HEK293T (cell line): ENCODE measurements around the gene RNF207.

Source experiments
- CTCF ChIA-PET: fragments of 350-600 bp; formaldehyde crosslinking; extraction: SDS; loops from one replicate; lab custom pipeline; 2021; ENCODE audit warnings: antibody characterized with exemption, inconsistent platforms; lab: Yijun Ruan, JAX
- POLR2A ChIA-PET: fragments of 350-600 bp; formaldehyde crosslinking; extraction: SDS; loops from one replicate; lab custom pipeline; 2020; ENCODE audit warnings: antibody characterized with exemption, inconsistent platforms; lab: Yijun Ruan, JAX
- DNase-seq: peaks from one replicate; pipeline ENCODE4 v3.0.0; 2012; ENCODE audit warnings: mixed read lengths; ENCODE audit errors: extremely low spot score
- ARNT ChIP-seq: fragments of 450-650 bp; IDR thresholded peaks from 2 replicates; pipeline ENCODE4 v1.6.1; 2017; ENCODE audit warnings: mild to moderate bottlenecking
- BHLHE40 ChIP-seq: fragments of 450-650 bp; IDR thresholded peaks from 2 replicates; pipeline ENCODE4 v1.6.1; 2016; ENCODE audit warnings: mild to moderate bottlenecking, moderate library complexity, borderline replicate concordance
- CTBP1 ChIP-seq: fragments of 450-650 bp; IDR thresholded peaks from 2 replicates; pipeline ENCODE4 v1.6.1; 2016; ENCODE audit warnings: borderline replicate concordance
- ELF4 ChIP-seq: fragments of 450-650 bp; IDR thresholded peaks from 2 replicates; pipeline ENCODE4 v1.6.1; 2017; ENCODE audit warnings: antibody characterized with exemption
- FOXA1 ChIP-seq: fragments of 450-650 bp; IDR thresholded peaks from 2 replicates; pipeline ENCODE4 v1.6.1; 2016; ENCODE audit warnings: mild to moderate bottlenecking
- FOXK2 ChIP-seq: fragments of 450-650 bp; IDR thresholded peaks from 2 replicates; pipeline ENCODE4 v1.6.1; 2016; ENCODE audit warnings: mild to moderate bottlenecking
- FOXM1 ChIP-seq: fragments of 450-650 bp; IDR thresholded peaks from 2 replicates; pipeline ENCODE4 v1.6.1; 2017; ENCODE audit warnings: mild to moderate bottlenecking, borderline replicate concordance
- HDGF ChIP-seq: fragments of 450-650 bp; IDR thresholded peaks from 2 replicates; pipeline ENCODE4 v1.6.1; 2017; ENCODE audit warnings: antibody characterized with exemption, borderline replicate concordance
- L3MBTL2 ChIP-seq: fragments of 450-650 bp; conservative IDR thresholded peaks from 2 replicates; pipeline ENCODE4 v1.6.1; 2016; ENCODE audit warnings: mild to moderate bottlenecking
- LEF1 ChIP-seq: fragments of 450-650 bp; IDR thresholded peaks from 2 replicates; pipeline ENCODE4 v1.6.1; 2017; ENCODE audit warnings: mild to moderate bottlenecking, borderline replicate concordance
- NFRKB ChIP-seq: fragments of 450-650 bp; IDR thresholded peaks from 2 replicates; pipeline ENCODE4 v1.6.1; 2016; ENCODE audit warnings: mild to moderate bottlenecking, moderate library complexity
- PKNOX1 ChIP-seq: fragments of 450-650 bp; IDR thresholded peaks from 2 replicates; pipeline ENCODE4 v1.6.1; 2016
- SP1 ChIP-seq: fragments of 450-650 bp; IDR thresholded peaks from 2 replicates; pipeline ENCODE4 v1.6.1; 2017
- SUZ12 ChIP-seq: fragments of 450-650 bp; IDR thresholded peaks from 2 replicates; pipeline ENCODE4 v1.6.1; 2016; ENCODE audit warnings: mild to moderate bottlenecking
- TARDBP ChIP-seq: fragments of 450-650 bp; IDR thresholded peaks from 2 replicates; pipeline ENCODE4 v1.6.1; 2016
- ZNF384 ChIP-seq: fragments of 450-650 bp; IDR thresholded peaks from 2 replicates; pipeline ENCODE4 v1.6.1; 2016

RNF207 gene

GRCh38 chr1:6198646-6199297, 7.1 kb upstream of the RNF207 start:
- ChIA-PET POLR2A (interaction anchor here (1.0 to 2.1 kb wide), 6 partner anchors 9 to 166 kb away, joined by 3 to 11 read pairs (median 3); partner anchors contain the start of gene ICMT), CTCF (interaction anchor here (0.6 to 1.3 kb wide), 2 partner anchors 13 to 221 kb away, joined by 3 to 5 read pairs; no protein-coding TSS in a partner anchor)
- TF ChIP-seq ARNT (no peak), ELF4 (no peak), HDGF (no peak), CTBP1 (no peak), NFRKB (no peak), TARDBP (no peak), FOXA1 (no peak), SUZ12 (no peak), FOXM1 (no peak)
- DNase-seq = no peak

- TF ChIP-seq TARDBP (no peak), SP1 (no peak), L3MBTL2 (peak; percentile 85), FOXK2 (no peak), ELF4 (peak; percentile 46; the same call in 1 of the 2 replicates), HDGF (no peak), NFRKB (no peak; the same call in 1 of the 2 replicates), FOXM1 (peak; percentile 62; the same call in 1 of the 2 replicates), PKNOX1 (no peak), SUZ12 (no peak)
- peak; percentile 92 for DNase-seq
- POLR2A ChIA-PET = interaction anchor here (0.9 to 2.1 kb wide), 6 partner anchors 10 to 167 kb away, joined by 3 to 11 read pairs (median 3); no protein-coding TSS in a partner anchor
- CTCF ChIA-PET = interaction anchor here (0.9 to 1.3 kb wide), 2 partner anchors 7 to 14 kb away, joined by 4 to 5 read pairs; no protein-coding TSS in a partner anchor
These were observed 6.4 kb upstream of the RNF207 start, which contains the start of gene RPL22 for GRCh38 chr1:6199298-6200187. RPL22 (minus strand) TSS chr1:6199595; CDS start chr1:6199573, 22 bp downstream.

- ChIA-PET CTCF (interaction anchor here (0.9 kb wide), 1 partner anchor 8 kb away, joined by 4 read pairs; no protein-coding TSS in a partner anchor), POLR2A (interaction anchor here (0.9 to 2.1 kb wide), 4 partner anchors 10 to 18 kb away, joined by 3 to 10 read pairs (median 3); no protein-coding TSS in a partner anchor)
- no peak for TF ChIP-seq LEF1
- TF ChIP-seq NFRKB = no peak
- no peak for TF ChIP-seq PKNOX1
- no peak for TF ChIP-seq SP1
- TF ChIP-seq CTBP1 = no peak
- no peak for TF ChIP-seq FOXK2
- no peak for TF ChIP-seq ELF4
- no peak for TF ChIP-seq ARNT
- TF ChIP-seq TARDBP = no peak
- DNase-seq = no peak
These were observed 5.6 kb upstream of the RNF207 start for GRCh38 chr1:6200188-6200809.

GRCh38 chr1:6202256-6202655, 3.7 kb upstream of the RNF207 start:
- TF ChIP-seq ZNF384 (no peak), FOXA1 (no peak), NFRKB (no peak), LEF1 (no peak), CTBP1 (no peak), SP1 (no peak), SUZ12 (no peak), HDGF (no peak), ARNT (no peak), BHLHE40 (no peak), TARDBP (no peak), PKNOX1 (no peak), FOXM1 (no peak), L3MBTL2 (no peak), FOXK2 (no peak), ELF4 (no peak)
- DNase-seq = no peak
- ChIA-PET CTCF (interaction anchor here (0.6 kb wide), 1 partner anchor 31 kb away, joined by 4 read pairs; no protein-coding TSS in a partner anchor), POLR2A (interaction anchor here (1.9 kb wide), 1 partner anchor 33 kb away, joined by 11 read pairs; the partner anchor contains the start of gene ICMT)

- ChIA-PET CTCF (interaction anchor here (0.7 to 1.6 kb wide), 3 partner anchors 10 to 216 kb away, joined by 3 to 5 read pairs (median 4); no protein-coding TSS in a partner anchor), POLR2A (interaction anchor here (0.8 to 3.9 kb wide), 10 partner anchors 9 to 32 kb away, joined by 3 to 39 read pairs (median 4); partner anchors contain the start of gene ICMT)
- TF ChIP-seq BHLHE40 = no peak
- no peak for TF ChIP-seq ZNF384
- TF ChIP-seq CTBP1 = no peak
- TF ChIP-seq PKNOX1 = no peak
- no peak for TF ChIP-seq FOXM1
- no peak for TF ChIP-seq ELF4
- DNase-seq = no peak
These were observed 569 bp downstream of the RNF207 start for GRCh38 chr1:6206520-6206855.
